PC-9 (cell line): ENCODE results near the gene SERAC1.

Experiments
- CTCF ChIP-seq: fragments of 200-600 bp; sonication (generic); conservative IDR thresholded peaks from 2 replicates; pipeline ENCODE4 v1.6.1; 2017; ENCODE audit warnings: mixed run types, antibody characterized with exemption, mild to moderate bottlenecking, moderate library complexity
- EZH2 ChIP-seq: fragments of 200-600 bp; sonication (generic); IDR thresholded peaks from 2 replicates; pipeline ENCODE4 v1.8.0; 2017; ENCODE audit warnings: antibody characterized with exemption, low read depth

GRCh38 chr6:158164579-158165170 lies 3.4 kb downstream of the SERAC1 start:
- no peak for TF ChIP-seq EZH2
- no peak for TF ChIP-seq CTCF
